Cardiac muscle cell (in vitro differentiated cells and primary cell): Measurements from ENCODE around the gene MAP7D3. TPM values are rescaled to one million over a fixed set of nuclear protein-coding genes. Genes with fewer than 3 reads are reported as not detected.

ENCODE experiments used
- DNase-seq, 2 donors: peaks; one replicate each; pipeline versions ENCODE4 v3.0.0 to v3.0.0-alpha.2; 2010 to 2017; ENCODE audit warnings: low read depth in 1 of 2, low spot score in 1 of 2
- H3K27ac ChIP-seq: fragments of 200-600 bp; sonication (generic); 2 replicates; pipeline ENCODE4 v1.5.1; 2016
- H3K27me3 ChIP-seq: fragments of 200-600 bp; sonication (generic); 2 replicates; pipeline ENCODE4 v1.6.0; 2016; ENCODE audit warnings: control low read depth
- H3K36me3 ChIP-seq: fragments of 200-600 bp; sonication (generic); 2 replicates; pipeline ENCODE4 v1.5.1; 2016; ENCODE audit warnings: control low read depth
- H3K4me1 ChIP-seq: fragments of 200-600 bp; sonication (generic); 2 replicates; pipeline ENCODE4 v1.8.1; 2017; ENCODE audit warnings: low read depth, mild to moderate bottlenecking, mixed run types
- H3K4me3 ChIP-seq: fragments of 200-600 bp; sonication (generic); 2 replicates; pipeline ENCODE4 v1.5.1; 2016; ENCODE audit warnings: mild to moderate bottlenecking
- H3K9me3 ChIP-seq: fragments of 200-600 bp; sonication (generic); 2 replicates; pipeline ENCODE4 v1.5.1; 2017; ENCODE audit warnings: low read depth, mild to moderate bottlenecking, control low read depth
- polyA plus RNA-seq: library from polyadenylated mRNA; unstranded; fragments of >200 nt; fragmentation: Nextera tagmentation; extraction: Ambion mirVana; gene quantifications from 2 replicates; pipeline ENCODE4 v1.2.1, GENCODE V29; 2016
- total RNA-seq: library from RNA; depleted of rRNA; stranded (reverse); fragments of >200 nt; gene quantifications from 2 replicates; pipeline ENCODE4 v1.2.3, GENCODE V29; 2016
- TF ChIP-seq, protein P1 (sequence below): IDR thresholded peaks from 2 replicates; pipeline ENCODE4 v1.5.1; 2012; ENCODE audit warnings: low read depth, mild to moderate bottlenecking, low read length

The MAP7D3 gene
- total and polyA plus RNA-seq, 2 experiments from 2014 or later, result 5.7 to 10.4 TPM

- no peak for DNase-seq
- TF ChIP-seq, protein P1, sequence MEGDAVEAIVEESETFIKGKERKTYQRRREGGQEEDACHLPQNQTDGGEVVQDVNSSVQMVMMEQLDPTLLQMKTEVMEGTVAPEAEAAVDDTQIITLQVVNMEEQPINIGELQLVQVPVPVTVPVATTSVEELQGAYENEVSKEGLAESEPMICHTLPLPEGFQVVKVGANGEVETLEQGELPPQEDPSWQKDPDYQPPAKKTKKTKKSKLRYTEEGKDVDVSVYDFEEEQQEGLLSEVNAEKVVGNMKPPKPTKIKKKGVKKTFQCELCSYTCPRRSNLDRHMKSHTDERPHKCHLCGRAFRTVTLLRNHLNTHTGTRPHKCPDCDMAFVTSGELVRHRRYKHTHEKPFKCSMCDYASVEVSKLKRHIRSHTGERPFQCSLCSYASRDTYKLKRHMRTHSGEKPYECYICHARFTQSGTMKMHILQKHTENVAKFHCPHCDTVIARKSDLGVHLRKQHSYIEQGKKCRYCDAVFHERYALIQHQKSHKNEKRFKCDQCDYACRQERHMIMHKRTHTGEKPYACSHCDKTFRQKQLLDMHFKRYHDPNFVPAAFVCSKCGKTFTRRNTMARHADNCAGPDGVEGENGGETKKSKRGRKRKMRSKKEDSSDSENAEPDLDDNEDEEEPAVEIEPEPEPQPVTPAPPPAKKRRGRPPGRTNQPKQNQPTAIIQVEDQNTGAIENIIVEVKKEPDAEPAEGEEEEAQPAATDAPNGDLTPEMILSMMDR, result no peak
- Histone ChIP-seq H3K27ac (no peak overlapping the region), H3K36me3 (no peaks in the 10 kb centered on the region), H3K27me3 (no peaks in the 10 kb centered on the region), H3K4me1 (no peaks in the 10 kb centered on the region), H3K9me3 (no peaks in the 10 kb centered on the region), H3K4me3 (no peak overlapping the region)
These were observed 49.6 kb downstream of the MAP7D3 start for GRCh38 chrX:136201601-136202000.

- H3K36me3 ChIP-seq, result no peaks in the 10 kb centered on the region
- no peaks in the 10 kb centered on the region for H3K4me1 ChIP-seq
- H3K4me3 ChIP-seq, result no peak overlapping the region
- no peaks in the 10 kb centered on the region for H3K9me3 ChIP-seq
- TF ChIP-seq, protein P1, result peak; percentile 39
- H3K27me3 ChIP-seq, result no peaks in the 10 kb centered on the region
- DNase-seq, result peak in 1 of 2 donors; percentile 36
- no peak overlapping the region for H3K27ac ChIP-seq
These were observed 50.7 kb downstream of the MAP7D3 start for GRCh38 chrX:136200466-136200865.

- H3K9me3 ChIP-seq, result no peaks in the 10 kb centered on the region
- H3K4me3 ChIP-seq, result no peak overlapping the region
- no peaks in the 10 kb centered on the region for H3K4me1 ChIP-seq
- DNase-seq, result no peak
- TF ChIP-seq, protein P1, result no peak
- H3K27ac ChIP-seq, result no peak overlapping the region
- H3K36me3 ChIP-seq, result no peaks in the 10 kb centered on the region
- no peaks in the 10 kb centered on the region for H3K27me3 ChIP-seq
These were observed 51.8 kb downstream of the MAP7D3 start for GRCh38 chrX:136199365-136199764.

DNA sequence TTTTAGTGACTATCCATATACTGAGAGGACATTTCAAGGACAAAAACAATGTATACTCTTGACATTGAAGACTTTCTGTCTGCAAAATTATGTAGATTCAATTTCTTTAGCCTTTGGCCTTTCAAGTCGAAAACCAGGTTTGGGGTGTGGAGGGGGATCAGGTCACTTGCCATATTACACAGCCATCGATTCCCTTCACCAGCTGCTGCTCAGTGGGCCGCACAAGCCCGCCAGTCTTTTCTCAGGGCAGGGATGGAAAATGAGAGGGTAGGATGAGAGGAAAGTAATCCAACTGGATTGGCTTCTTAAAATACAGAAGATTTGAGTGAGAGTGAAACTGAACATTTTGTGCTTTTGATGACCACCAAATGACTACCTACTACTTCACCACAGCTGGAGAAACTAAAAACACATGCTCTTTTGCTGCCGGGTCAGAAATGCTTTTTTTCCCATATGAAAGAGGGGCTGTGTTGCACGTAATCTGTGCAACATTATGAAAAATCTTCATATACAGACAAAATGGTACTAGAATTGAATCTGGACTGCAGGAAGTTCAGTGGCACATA lies 52.4 kb downstream of the MAP7D3 start:
- Histone ChIP-seq H3K27me3 (no peaks in the 10 kb centered on the region), H3K4me3 (no peak overlapping the region), H3K9me3 (no peaks in the 10 kb centered on the region), H3K27ac (no peak overlapping the region), H3K4me1 (no peaks in the 10 kb centered on the region), H3K36me3 (no peaks in the 10 kb centered on the region)
- DNase-seq, result no peak
- TF ChIP-seq, protein P1, result no peak

DNA sequence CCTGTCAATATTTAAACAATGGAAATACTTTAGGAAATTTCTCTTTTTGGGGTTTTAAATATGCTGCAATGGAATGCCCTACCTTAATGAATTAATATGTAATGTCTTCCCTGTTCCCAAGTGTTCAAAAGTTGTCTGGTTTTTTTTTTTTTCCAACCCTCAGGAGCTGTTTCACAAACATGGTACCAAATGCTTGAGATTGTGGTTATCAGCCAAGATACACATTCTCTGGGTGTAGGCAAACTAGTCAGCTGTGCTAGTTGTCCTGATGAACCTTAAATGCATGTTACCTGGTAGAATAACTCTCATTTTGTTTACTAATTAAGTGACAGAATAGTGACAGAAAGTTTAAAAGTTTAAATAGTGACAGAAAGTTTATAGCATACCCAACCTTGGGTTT lies 53.2 kb downstream of the MAP7D3 start:
- DNase-seq, result no peak
- Histone ChIP-seq H3K4me3 (no peak overlapping the region), H3K36me3 (no peaks in the 10 kb centered on the region), H3K4me1 (no peaks in the 10 kb centered on the region), H3K27ac (no peak overlapping the region), H3K9me3 (no peaks in the 10 kb centered on the region), H3K27me3 (no peaks in the 10 kb centered on the region)
- TF ChIP-seq, protein P1, result no peak
